Activated CD4-positive, alpha-beta T cell treated with anti-CD3 and anti-CD28 coated beads for 36 hours (primary cell): ENCODE data around the gene KRT81. TPM values are rescaled to one million over a fixed set of nuclear protein-coding genes. Genes with fewer than 3 reads are reported as not detected.

Experiments used
- total RNA-seq, 2 experiments: library from RNA; stranded (reverse); gene quantifications; one replicate each; pipeline ENCODE4 v1.2.3, GENCODE V29; 2021

KRT81 gene
- total RNA-seq, 2 experiments from 2014 or later, result not detected

Other genes with a start within 250 kb of the KRT81 start
- gene NR4A1, start 240.1 kb downstream of the KRT81 start, total RNA-seq, result 10 to 100 TPM; 69.4 to 72.8 TPM
- gene ATG101, start 221.6 kb downstream of the KRT81 start, total RNA-seq, result 10 to 100 TPM; 24.0 to 30.7 TPM
- gene SMIM41, start 211.8 kb downstream of the KRT81 start, total RNA-seq, result not detected
- not detected for gene KRT80, start 99.5 kb downstream of the KRT81 start, total RNA-seq
- 1 to 10 TPM; 3.4 to 3.9 TPM for gene KRT7, start 58.3 kb downstream of the KRT81 start, total RNA-seq
- not detected for gene KRT86, start 16.9 kb downstream of the KRT81 start, total RNA-seq
- not detected for gene KRT83, start 29.9 kb upstream of the KRT81 start, total RNA-seq
- not detected for gene KRT85, start 75.9 kb upstream of the KRT81 start, total RNA-seq
- not detected for gene KRT84, start 94.1 kb upstream of the KRT81 start, total RNA-seq
- not detected for gene KRT82, start 114.8 kb upstream of the KRT81 start, total RNA-seq
- not detected for gene KRT75, start 142.8 kb upstream of the KRT81 start, total RNA-seq
- gene KRT6B, start 160.6 kb upstream of the KRT81 start, total RNA-seq, result not detected
- gene KRT6C, start 182.3 kb upstream of the KRT81 start, total RNA-seq, result not detected
- gene KRT6A, start 201.7 kb upstream of the KRT81 start, total RNA-seq, result not detected
- gene KRT5, start 228.9 kb upstream of the KRT81 start, total RNA-seq, result not detected